Central memory CD8-positive, alpha-beta T cell (primary cell): ENCODE data around the gene ARHGAP6.

Experiments used
- ATAC-seq: fragments of 150-1000 bp; cut with Tn5 transposase; replicated peaks from 2 replicates; pipeline ENCODE4 v1.10.0; 2022; ENCODE audit warnings: mild to moderate bottlenecking, moderate FRiP score, moderate number of reproducible peaks; ENCODE audit not compliant: poor library complexity, severe bottlenecking; ENCODE audit errors: extremely low read depth
- DNase-seq, 2 donors: peaks; one replicate each; pipeline ENCODE4 v3.0.0; 2021; ENCODE audit warnings: low spot score in 2 of 2
- H3K27ac Mint-ChIP-seq: one replicate; pipeline ENCODE4 v1.8.0; 2022; ENCODE audit warnings: low read depth, mild to moderate bottlenecking, moderate library complexity, mixed read lengths
- H3K27me3 Mint-ChIP-seq: one replicate; pipeline ENCODE4 v1.8.0; 2022; ENCODE audit warnings: mixed read lengths
- H3K36me3 Mint-ChIP-seq: one replicate; pipeline ENCODE4 v1.8.0; 2022; ENCODE audit warnings: mild to moderate bottlenecking, moderate library complexity, mixed read lengths; ENCODE audit not compliant: insufficient read depth
- H3K4me1 Mint-ChIP-seq: one replicate; pipeline ENCODE4 v1.8.0; 2022; ENCODE audit warnings: mixed read lengths
- H3K4me3 Mint-ChIP-seq: one replicate; pipeline ENCODE4 v1.8.0; 2022; ENCODE audit warnings: mild to moderate bottlenecking, moderate library complexity, mixed read lengths
- H3K9me3 Mint-ChIP-seq: one replicate; pipeline ENCODE4 v1.8.0; 2022; ENCODE audit warnings: mixed read lengths

The ARHGAP6 gene

GRCh38 chrX:11205796-11206195, 459.9 kb downstream of the ARHGAP6 start:
- ATAC-seq = no peak
- no peaks in the 10 kb centered on the region for H3K4me1 Mint-ChIP-seq
- no peaks in the 10 kb centered on the region for H3K36me3 Mint-ChIP-seq

GRCh38 chrX:11197671-11198070, 468.0 kb downstream of the ARHGAP6 start:
- ATAC-seq = no peak
- no peak for DNase-seq
- no peaks in the 10 kb centered on the region for H3K4me1 Mint-ChIP-seq
- no peaks in the 10 kb centered on the region for H3K9me3 Mint-ChIP-seq
- H3K27me3 Mint-ChIP-seq = no peaks in the 10 kb centered on the region
- H3K36me3 Mint-ChIP-seq = no peaks in the 10 kb centered on the region
- H3K27ac Mint-ChIP-seq = no peak overlapping the region
- no peak overlapping the region for H3K4me3 Mint-ChIP-seq

More at GRCh38 chrX:11205796-11206195, 459.9 kb downstream of the ARHGAP6 start:
- H3K27ac Mint-ChIP-seq = no peak overlapping the region
- no peak overlapping the region for H3K4me3 Mint-ChIP-seq
- no peak for DNase-seq
- no peaks in the 10 kb centered on the region for H3K9me3 Mint-ChIP-seq
- no peaks in the 10 kb centered on the region for H3K27me3 Mint-ChIP-seq

DNA sequence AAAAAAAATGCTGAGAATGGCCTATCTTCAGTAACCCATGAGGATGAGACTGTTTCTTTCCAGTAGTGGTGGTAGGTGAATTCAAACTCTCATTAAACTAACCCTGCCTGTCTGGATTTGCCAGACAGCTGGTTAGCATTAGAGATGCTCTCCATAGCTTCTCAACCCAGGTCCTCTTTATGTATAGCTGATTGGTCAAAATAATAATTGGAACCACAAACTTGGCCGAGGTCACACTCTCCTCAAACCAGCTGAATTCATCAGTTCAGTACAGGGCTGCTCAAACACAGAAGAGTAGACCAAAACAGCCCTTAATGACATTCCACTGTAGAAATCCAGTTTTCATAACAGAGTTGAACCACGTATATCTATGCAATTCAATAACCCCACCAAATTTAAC, 469.2 kb downstream of the ARHGAP6 start:
- no peaks in the 10 kb centered on the region for H3K36me3 Mint-ChIP-seq
- DNase-seq (no peak), ATAC-seq (no peak)
- no peak overlapping the region for H3K4me3 Mint-ChIP-seq
- no peaks in the 10 kb centered on the region for H3K4me1 Mint-ChIP-seq
- no peak overlapping the region for H3K27ac Mint-ChIP-seq
- no peaks in the 10 kb centered on the region for H3K27me3 Mint-ChIP-seq
- no peaks in the 10 kb centered on the region for H3K9me3 Mint-ChIP-seq

GRCh38 chrX:11193035-11193469, 472.7 kb downstream of the ARHGAP6 start:
- Mint-ChIP-seq H3K27ac (no peak overlapping the region), H3K27me3 (no peaks in the 10 kb centered on the region), H3K9me3 (no peaks in the 10 kb centered on the region), H3K36me3 (no peaks in the 10 kb centered on the region), H3K4me1 (no peaks in the 10 kb centered on the region), H3K4me3 (no peak overlapping the region)
- ATAC-seq (no peak), DNase-seq (no peak)

GRCh38 chrX:11190745-11191510, 474.8 kb downstream of the ARHGAP6 start:
- H3K27ac Mint-ChIP-seq = no peak overlapping the region
- no peaks in the 10 kb centered on the region for H3K4me1 Mint-ChIP-seq
- DNase-seq = no peak
- H3K36me3 Mint-ChIP-seq = no peaks in the 10 kb centered on the region
- no peak for ATAC-seq
- H3K9me3 Mint-ChIP-seq = no peaks in the 10 kb centered on the region
- H3K4me3 Mint-ChIP-seq = no peak overlapping the region
- no peaks in the 10 kb centered on the region for H3K27me3 Mint-ChIP-seq

DNA sequence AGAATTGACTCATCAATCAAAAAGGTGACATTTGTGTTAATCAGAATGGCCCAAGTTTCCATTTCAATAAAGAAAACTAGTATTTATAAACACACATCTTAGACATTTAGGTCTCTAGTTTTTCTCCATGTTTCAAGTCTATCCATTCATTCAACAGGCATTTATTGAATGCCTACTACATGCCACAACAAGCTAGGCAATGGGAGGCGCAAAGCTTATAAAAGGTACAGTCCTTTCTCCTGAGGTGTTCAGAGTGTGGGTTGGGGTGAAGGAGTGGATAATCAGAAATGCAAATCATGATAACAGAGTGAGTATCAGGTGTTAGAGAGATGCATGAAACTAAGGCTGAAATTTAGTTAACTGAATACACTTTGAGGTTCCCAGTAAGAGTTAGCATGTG, 476.6 kb downstream of the ARHGAP6 start:
- no peaks in the 10 kb centered on the region for H3K9me3 Mint-ChIP-seq
- H3K4me3 Mint-ChIP-seq = no peak overlapping the region
- no peaks in the 10 kb centered on the region for H3K27me3 Mint-ChIP-seq
- H3K36me3 Mint-ChIP-seq = no peaks in the 10 kb centered on the region
- H3K27ac Mint-ChIP-seq = no peak overlapping the region
- ATAC-seq = no peak
- no peaks in the 10 kb centered on the region for H3K4me1 Mint-ChIP-seq
- no peak for DNase-seq

DNA sequence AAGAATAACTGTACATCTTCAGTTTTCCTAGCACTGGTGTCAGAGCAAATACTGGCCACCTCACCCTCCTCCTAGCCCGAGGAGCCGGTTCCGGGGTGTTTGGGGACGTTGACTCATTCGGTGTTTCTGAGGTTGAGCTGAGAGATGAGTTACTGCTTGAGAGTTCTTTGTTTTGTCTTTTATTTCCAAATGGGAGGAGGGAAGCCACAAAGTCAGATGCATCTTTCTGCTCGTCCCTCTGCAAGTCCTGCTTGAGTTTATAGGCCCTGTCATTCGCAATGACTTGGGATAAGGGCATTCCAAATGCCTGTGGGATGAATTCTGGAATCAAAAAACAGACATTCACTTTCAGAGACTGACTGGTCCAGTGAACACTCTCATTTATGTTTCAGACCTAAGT, 477.1 kb downstream of the ARHGAP6 start:
- DNase-seq (no peak), ATAC-seq (no peak)
- Mint-ChIP-seq H3K27me3 (no peaks in the 10 kb centered on the region), H3K4me1 (no peaks in the 10 kb centered on the region), H3K4me3 (no peak overlapping the region), H3K9me3 (no peaks in the 10 kb centered on the region), H3K36me3 (no peaks in the 10 kb centered on the region), H3K27ac (no peak overlapping the region)

GRCh38 chrX:11187001-11187400, 478.7 kb downstream of the ARHGAP6 start:
- ATAC-seq (no peak), DNase-seq (no peak)
- Mint-ChIP-seq H3K27me3 (no peaks in the 10 kb centered on the region), H3K9me3 (no peaks in the 10 kb centered on the region), H3K4me3 (no peak overlapping the region), H3K36me3 (no peaks in the 10 kb centered on the region), H3K4me1 (no peaks in the 10 kb centered on the region), H3K27ac (no peak overlapping the region)

DNA sequence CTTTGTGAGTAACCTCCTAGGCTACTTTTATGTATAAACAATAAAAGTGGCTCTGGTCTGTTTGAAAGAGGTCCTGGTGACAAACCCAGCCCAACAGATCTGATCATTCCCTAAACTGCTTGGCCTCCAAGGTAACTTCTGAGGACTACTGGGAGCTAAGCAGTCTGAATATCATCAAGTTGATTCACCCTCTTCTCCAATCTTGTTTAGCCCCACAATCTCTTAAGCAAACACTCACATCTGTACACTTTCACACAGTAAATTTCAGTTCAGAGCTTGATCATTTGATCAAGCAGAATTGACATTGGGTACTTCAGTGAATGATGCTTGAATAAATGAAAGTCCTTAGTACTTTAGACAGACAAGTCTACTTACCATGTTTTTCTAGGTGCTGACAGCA, 479.9 kb downstream of the ARHGAP6 start:
- DNase-seq (no peak), ATAC-seq (no peak)
- Mint-ChIP-seq H3K27me3 (no peaks in the 10 kb centered on the region), H3K9me3 (no peaks in the 10 kb centered on the region), H3K4me1 (no peaks in the 10 kb centered on the region), H3K36me3 (no peaks in the 10 kb centered on the region), H3K27ac (no peak overlapping the region), H3K4me3 (no peak overlapping the region)

DNA sequence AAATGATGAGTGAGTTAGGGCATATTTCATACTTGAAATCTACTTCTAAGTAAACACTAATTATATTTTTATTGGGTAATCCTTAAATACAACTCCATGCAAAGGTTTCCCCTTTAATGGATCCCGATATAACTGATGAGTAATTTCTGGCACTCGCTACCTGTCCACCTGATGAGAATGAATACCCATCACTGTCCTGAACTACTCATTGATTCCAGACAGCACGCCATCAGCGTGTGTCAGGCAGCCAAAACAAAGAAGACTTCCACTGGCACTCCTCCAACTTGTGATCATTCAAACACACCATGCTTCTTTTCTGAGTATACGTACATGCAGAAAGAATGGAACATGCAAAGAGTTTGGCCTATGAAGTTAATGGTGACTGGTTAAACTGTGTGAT, 485.1 kb downstream of the ARHGAP6 start:
- Mint-ChIP-seq H3K27ac (no peak overlapping the region), H3K36me3 (no peaks in the 10 kb centered on the region), H3K27me3 (peaks cover 14% of the 10 kb centered on the region), H3K4me3 (no peak overlapping the region), H3K9me3 (no peaks in the 10 kb centered on the region), H3K4me1 (no peaks in the 10 kb centered on the region)
- ATAC-seq = no peak
- DNase-seq = no peak

- no peaks in the 10 kb centered on the region for H3K36me3 Mint-ChIP-seq
- no peaks in the 10 kb centered on the region for H3K4me1 Mint-ChIP-seq
- H3K27me3 Mint-ChIP-seq = peaks cover 21% of the 10 kb centered on the region
- ATAC-seq = no peak
- H3K4me3 Mint-ChIP-seq = no peak overlapping the region
- no peak overlapping the region for H3K27ac Mint-ChIP-seq
- DNase-seq = no peak
- no peaks in the 10 kb centered on the region for H3K9me3 Mint-ChIP-seq
Measured at GRCh38 chrX:11172415-11172814, 493.3 kb downstream of the ARHGAP6 start.

DNA sequence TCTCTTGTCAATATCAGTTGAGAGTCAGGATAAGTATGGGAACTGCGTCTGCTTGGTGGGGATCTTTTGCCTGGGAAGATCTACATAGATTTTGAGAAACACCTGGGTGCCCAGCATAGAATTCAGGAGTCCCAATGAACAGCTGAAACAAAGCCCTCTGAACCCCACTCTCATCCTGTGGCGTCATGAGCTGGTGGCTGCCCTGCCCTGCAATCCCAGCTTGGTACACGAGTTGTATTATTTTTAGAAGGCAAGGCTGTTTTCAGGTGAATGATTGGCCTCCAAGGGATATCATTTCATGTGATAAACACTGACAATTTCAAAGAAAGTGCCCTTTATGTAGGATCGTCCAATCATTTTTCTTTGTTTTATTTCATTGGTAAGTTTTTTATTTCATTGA, 493.8 kb downstream of the ARHGAP6 start:
- Mint-ChIP-seq H3K4me1 (no peaks in the 10 kb centered on the region), H3K4me3 (no peak overlapping the region), H3K36me3 (no peaks in the 10 kb centered on the region), H3K9me3 (no peaks in the 10 kb centered on the region), H3K27ac (no peak overlapping the region), H3K27me3 (peaks cover 26% of the 10 kb centered on the region)
- ATAC-seq = no peak
- no peak for DNase-seq

DNA sequence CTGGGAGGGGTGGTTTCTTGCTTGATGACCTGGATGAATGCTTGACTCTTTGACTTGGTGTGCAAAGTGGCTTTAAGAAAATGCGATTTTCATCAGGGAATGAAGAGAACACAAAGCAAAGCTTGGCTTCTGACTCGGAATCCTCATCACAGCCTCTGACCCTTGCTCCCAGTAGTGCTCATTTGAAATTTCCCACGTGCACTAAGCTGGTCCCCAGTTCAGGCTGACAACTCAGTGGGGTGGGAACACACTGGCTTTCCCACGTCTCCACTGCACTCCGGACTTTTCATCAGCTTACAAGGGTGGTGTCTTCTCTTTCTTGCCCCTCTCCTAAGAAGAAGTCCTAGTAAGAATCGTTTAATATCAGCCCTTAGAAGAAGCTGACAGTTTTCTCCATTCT, 501.3 kb downstream of the ARHGAP6 start:
- Mint-ChIP-seq H3K4me1 (no peaks in the 10 kb centered on the region), H3K27me3 (peaks cover 10% of the 10 kb centered on the region), H3K27ac (no peak overlapping the region), H3K9me3 (no peaks in the 10 kb centered on the region), H3K36me3 (no peaks in the 10 kb centered on the region), H3K4me3 (no peak overlapping the region)
- DNase-seq (no peak), ATAC-seq (no peak)
